CD8-positive, alpha-beta memory T cell (primary cell): ENCODE data around the gene ITGB7. TPM values are rescaled to one million over a fixed set of nuclear protein-coding genes. Genes with fewer than 3 reads are reported as not detected.
A peak's percentile ranks its signal among the peaks of the same experiment; 100 is the strongest.

Experiments used
- CTCF ChIA-PET: fragments of 350-600 bp; sonication (Branson Sonifier 250); formaldehyde crosslinking; loops from one replicate; lab custom pipeline; 2021; ENCODE audit warnings: antibody characterized with exemption; lab: Charles Lee
- POLR2A ChIA-PET: fragments of 350-600 bp; sonication (Branson Sonifier 250); formaldehyde crosslinking; loops from one replicate; lab custom pipeline; 2021; ENCODE audit warnings: antibody characterized with exemption; lab: Charles Lee
- DNase-seq, 5 donors: peaks; one replicate each; pipeline versions ENCODE4 v3.0.0 to v3.0.0-alpha.2; 2020 to 2022; ENCODE audit warnings: mixed read lengths in 1 of 5
- H3K27ac ChIP-seq: one replicate; pipeline ENCODE4 v1.7.0; 2013; ENCODE audit warnings: low read depth, mild to moderate bottlenecking, low read length, moderate library complexity
- H3K27me3 ChIP-seq: 2 replicates; pipeline ENCODE4 v1.7.0; 2013; ENCODE audit warnings: low read length, mild to moderate bottlenecking; ENCODE audit not compliant: insufficient read depth, poor library complexity, severe bottlenecking
- H3K36me3 ChIP-seq: 2 replicates; pipeline ENCODE4 v1.7.0; 2013; ENCODE audit warnings: mild to moderate bottlenecking, low read length, moderate library complexity; ENCODE audit not compliant: insufficient read depth
- H3K4me1 ChIP-seq: 2 replicates; pipeline ENCODE4 v1.7.0; 2013; ENCODE audit warnings: mild to moderate bottlenecking, low read length, moderate library complexity; ENCODE audit not compliant: insufficient read depth
- H3K4me3 ChIP-seq: 2 replicates; pipeline ENCODE4 v1.7.0; 2013; ENCODE audit warnings: mild to moderate bottlenecking, low read length
- H3K9me3 ChIP-seq: 2 replicates; pipeline ENCODE4 v1.7.0; 2013; ENCODE audit warnings: mild to moderate bottlenecking, low read length
- H3K27ac Mint-ChIP-seq, 8 donors: one replicate each; pipeline ENCODE4 v1.8.0; 2020 to 2021; ENCODE audit warnings: mixed read lengths in 8 of 8, mild to moderate bottlenecking in 6 of 8, inconsistent platforms in 3 of 8, moderate library complexity in 3 of 8
- H3K27me3 Mint-ChIP-seq, 2 donors: one replicate each; pipeline ENCODE4 v1.8.0; 2020 to 2021; ENCODE audit warnings: mixed read lengths in 2 of 2, mild to moderate bottlenecking in 1 of 2, moderate library complexity in 1 of 2
- H3K36me3 Mint-ChIP-seq, 3 donors: one replicate each; pipeline ENCODE4 v1.8.0; 2020 to 2021; ENCODE audit warnings: mixed read lengths in 3 of 3, inconsistent platforms in 1 of 3, mild to moderate bottlenecking in 1 of 3
- H3K4me1 Mint-ChIP-seq, 3 donors: one replicate each; pipeline ENCODE4 v1.8.0; 2020 to 2021; ENCODE audit warnings: mixed read lengths in 3 of 3, inconsistent platforms in 1 of 3, mild to moderate bottlenecking in 1 of 3
- H3K4me3 Mint-ChIP-seq, 7 donors: one replicate each; pipeline ENCODE4 v1.8.0; 2020 to 2021; ENCODE audit warnings: mixed read lengths in 7 of 7, mild to moderate bottlenecking in 6 of 7, moderate library complexity in 4 of 7, inconsistent platforms in 2 of 7
- H3K9me3 Mint-ChIP-seq, 5 donors: one replicate each; pipeline ENCODE4 v1.8.0; 2020 to 2022; ENCODE audit warnings: mixed read lengths in 5 of 5, mild to moderate bottlenecking in 3 of 5, moderate library complexity in 2 of 5, inconsistent platforms in 1 of 5
- polyA plus RNA-seq: library from polyadenylated mRNA; unstranded; fragments of 300-500 nt; fragmentation: Illumina TruSeq; gene quantifications from one replicate; pipeline ENCODE4 v1.2.3, GENCODE V29; 2021
- total RNA-seq, 2 experiments: library from RNA; stranded (reverse); gene quantifications; one replicate each; pipeline ENCODE4 v1.2.3, GENCODE V29; 2021

Gene ITGB7
- total and polyA plus RNA-seq, 3 experiments from 2014 or later, result 292 to 339 (median 339) TPM

DNA sequence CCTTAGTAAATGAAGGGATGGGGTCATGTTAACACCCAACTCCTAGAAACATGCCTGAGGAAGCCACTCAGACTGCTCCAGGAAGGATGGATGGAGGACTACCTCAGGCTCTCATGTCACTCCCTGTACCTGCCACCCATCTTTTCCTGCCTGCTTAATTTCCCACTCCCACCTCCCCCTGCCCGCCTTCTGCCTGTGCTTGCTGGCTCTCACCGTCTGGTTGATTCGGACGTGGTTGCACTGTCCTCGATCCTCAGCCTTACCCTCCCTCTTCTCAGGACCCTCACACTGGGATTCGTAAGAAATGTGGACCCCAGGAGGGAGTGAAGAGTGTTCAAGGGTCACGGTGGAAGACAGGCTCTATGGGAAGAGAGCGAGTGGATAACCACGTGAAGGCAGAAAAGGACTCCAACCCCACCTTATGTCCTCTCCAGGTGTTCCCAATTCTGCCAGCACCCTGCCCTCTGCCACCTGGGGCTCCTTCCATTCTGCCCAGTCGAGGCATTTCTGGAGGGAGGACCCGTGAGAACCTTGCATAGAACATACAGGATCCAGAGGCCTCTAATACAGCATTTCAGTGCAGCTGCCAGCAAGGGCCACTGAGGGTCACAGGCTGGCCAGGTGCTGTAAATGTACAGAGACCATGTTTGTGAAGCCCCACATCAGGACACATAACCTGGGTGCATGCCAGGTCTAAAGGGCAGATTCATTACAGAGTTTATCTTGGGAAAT, 12.9 kb downstream of the ITGB7 start:
- peaks cover 8 to 91% (median 27%) of the 10 kb centered on the region in 3 donors for H3K36me3 Mint-ChIP-seq
- DNase-seq, result no peak
- no peaks in the 10 kb centered on the region for H3K27me3 Mint-ChIP-seq
- Histone ChIP-seq H3K27ac (no peak overlapping the region), H3K4me1 (peaks cover 25% of the 10 kb centered on the region), H3K27me3 (no peaks in the 10 kb centered on the region), H3K4me3 (no peak overlapping the region), H3K36me3 (peaks cover 67% of the 10 kb centered on the region), H3K9me3 (no peaks in the 10 kb centered on the region)
- ChIA-PET CTCF (interaction anchor here (0.8 to 1.7 kb wide), 2 partner anchors 19 to 34 kb away, joined by 3 to 6 read pairs; no protein-coding TSS in a partner anchor), POLR2A (interaction anchor here (0.5 to 0.7 kb wide), 2 partner anchors 115 to 1584 kb away, joined by 3 to 4 read pairs; partner anchors contain the start of gene SPRYD3)
- H3K27ac Mint-ChIP-seq, result peak overlapping the region in 7 of 8 donors; percentile 54 to 80 (median 74)
- H3K4me3 Mint-ChIP-seq, result no peak overlapping the region
- H3K9me3 Mint-ChIP-seq, result no peaks in the 10 kb centered on the region
- H3K4me1 Mint-ChIP-seq, result peaks cover 29 to 40% (median 30%) of the 10 kb centered on the region in 3 donors

DNA sequence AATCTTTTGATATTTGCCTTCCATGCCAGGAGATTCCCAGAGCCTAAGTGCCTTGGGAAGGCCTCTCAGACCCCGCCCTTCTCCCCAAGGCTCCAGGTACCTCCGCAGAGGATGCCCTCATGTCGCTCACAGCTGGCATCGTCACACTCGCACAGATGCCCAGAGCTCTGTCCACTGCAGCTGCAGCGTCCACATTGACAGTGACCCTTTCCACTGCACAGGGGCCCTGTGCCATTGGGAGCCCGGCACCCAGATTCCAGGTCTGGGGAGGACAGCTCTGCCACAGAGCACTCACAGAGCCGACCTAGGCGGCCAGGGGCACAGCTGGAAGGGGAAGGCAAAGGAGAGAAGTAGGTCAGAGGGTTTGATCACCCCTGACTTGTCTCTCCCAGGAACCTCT, 14.0 kb downstream of the ITGB7 start:
- DNase-seq, result no peak
- H3K27ac Mint-ChIP-seq, result peak overlapping the region in 2 of 8 donors; percentile 38 to 86
- ChIA-PET CTCF (interaction anchor here (0.8 kb wide), 1 partner anchor 34 kb away, joined by 3 read pairs; no protein-coding TSS in a partner anchor), POLR2A (interaction anchor here (0.6 to 1.1 kb wide), 2 partner anchors 9 to 10 kb away, joined by 3 to 6 read pairs; no protein-coding TSS in a partner anchor)
- peaks cover 17 to 33% (median 21%) of the 10 kb centered on the region in 3 donors for H3K4me1 Mint-ChIP-seq
- no peaks in the 10 kb centered on the region for H3K27me3 Mint-ChIP-seq
- Histone ChIP-seq H3K27ac (no peak overlapping the region), H3K27me3 (no peaks in the 10 kb centered on the region), H3K4me3 (no peak overlapping the region), H3K36me3 (peaks cover 71% of the 10 kb centered on the region), H3K9me3 (no peaks in the 10 kb centered on the region), H3K4me1 (peaks cover 14% of the 10 kb centered on the region)
- H3K9me3 Mint-ChIP-seq, result no peaks in the 10 kb centered on the region
- peaks cover 8 to 92% (median 23%) of the 10 kb centered on the region in 3 donors for H3K36me3 Mint-ChIP-seq
- H3K4me3 Mint-ChIP-seq, result no peak overlapping the region

DNA sequence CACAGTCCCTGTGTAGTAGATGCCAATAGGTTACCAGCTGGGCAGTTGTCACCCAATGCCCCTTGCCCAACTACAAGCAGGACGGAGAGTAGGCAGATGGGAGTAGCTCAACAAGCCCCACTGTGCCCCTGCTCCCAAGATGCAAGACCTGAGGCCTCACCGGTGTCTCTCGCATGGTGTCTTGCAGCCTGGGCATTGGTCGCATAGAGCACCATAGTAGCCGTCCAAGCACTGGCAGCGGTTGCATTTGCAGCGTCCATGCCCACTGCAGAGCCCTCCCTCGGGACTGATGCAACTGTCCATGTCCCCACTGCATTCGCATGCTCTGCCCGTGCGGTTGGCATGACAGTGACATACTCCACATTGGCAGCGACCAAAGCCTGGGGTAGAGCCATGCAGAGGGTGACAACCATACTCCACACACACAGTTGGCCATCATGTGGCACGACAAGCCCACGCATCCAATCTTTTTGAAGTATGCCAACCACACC, 14.5 kb downstream of the ITGB7 start:
- peaks cover 8 to 94% (median 22%) of the 10 kb centered on the region in 3 donors for H3K36me3 Mint-ChIP-seq
- no peak overlapping the region for H3K27ac ChIP-seq
- H3K27me3 ChIP-seq, result no peaks in the 10 kb centered on the region
- no peaks in the 10 kb centered on the region for H3K27me3 Mint-ChIP-seq
- no peak for DNase-seq
- peaks cover 76% of the 10 kb centered on the region for H3K36me3 ChIP-seq
- no peaks in the 10 kb centered on the region for H3K9me3 Mint-ChIP-seq
- H3K4me1 ChIP-seq, result peaks cover 9% of the 10 kb centered on the region
- H3K4me1 Mint-ChIP-seq, result peaks cover 15 to 33% (median 19%) of the 10 kb centered on the region in 3 donors
- no peak overlapping the region for H3K4me3 Mint-ChIP-seq
- no peaks in the 10 kb centered on the region for H3K9me3 ChIP-seq
- no peak overlapping the region for H3K4me3 ChIP-seq
- POLR2A ChIA-PET, result interaction anchor here (0.6 to 1.2 kb wide), 3 partner anchors 8 to 10 kb away, joined by 3 to 6 read pairs (median 4); no protein-coding TSS in a partner anchor
- CTCF ChIA-PET, result interaction anchor here (6.5 kb wide), 1 partner anchor 33 kb away, joined by 43 read pairs; no protein-coding TSS in a partner anchor
- H3K27ac Mint-ChIP-seq, result no peak overlapping the region

DNA sequence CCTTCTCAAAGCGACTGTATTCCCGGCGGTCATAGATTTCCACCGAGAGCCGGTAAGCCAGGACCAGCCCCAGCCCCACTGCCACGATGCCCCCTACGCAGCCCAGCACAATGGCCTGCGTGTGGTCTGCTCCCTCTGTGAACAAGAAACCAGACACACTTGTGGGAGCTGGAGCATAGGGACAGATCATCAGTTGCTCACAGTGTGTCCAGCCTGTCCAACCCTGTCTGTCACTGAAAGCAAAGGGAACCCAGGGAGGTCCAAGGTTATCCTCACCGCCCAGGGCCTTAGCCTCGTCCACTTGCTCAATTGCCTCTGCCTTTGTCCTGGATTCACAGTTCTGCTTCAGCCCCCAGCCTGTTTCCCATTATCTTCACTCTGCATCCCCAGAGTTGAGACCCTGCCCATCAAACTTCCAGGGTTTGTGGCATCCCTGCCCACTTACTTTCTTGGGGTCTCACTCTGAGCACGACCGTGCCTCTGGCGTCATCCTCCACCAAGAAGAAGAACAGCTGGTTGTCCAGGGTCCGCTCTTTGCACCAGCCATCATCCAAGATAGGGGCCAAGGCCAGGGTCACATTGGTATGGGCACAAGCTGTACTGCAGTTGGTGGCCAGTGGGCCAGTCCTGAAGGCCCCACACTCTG, 15.0 kb downstream of the ITGB7 start:
- H3K4me3 Mint-ChIP-seq, result no peak overlapping the region
- peaks cover 76% of the 10 kb centered on the region for H3K36me3 ChIP-seq
- H3K4me1 Mint-ChIP-seq, result peaks cover 11 to 31% (median 16%) of the 10 kb centered on the region in 3 donors
- H3K36me3 Mint-ChIP-seq, result peaks cover 8 to 95% (median 21%) of the 10 kb centered on the region in 3 donors
- DNase-seq, result no peak
- no peaks in the 10 kb centered on the region for H3K9me3 Mint-ChIP-seq
- no peaks in the 10 kb centered on the region for H3K27me3 ChIP-seq
- no peaks in the 10 kb centered on the region for H3K9me3 ChIP-seq
- H3K27ac Mint-ChIP-seq, result peak overlapping the region in 1 of 8 donors; percentile 86
- ChIA-PET POLR2A (interaction anchor here (0.6 to 1.2 kb wide), 3 partner anchors 8 to 28 kb away, joined by 4 to 6 read pairs (median 4); no protein-coding TSS in a partner anchor), CTCF (interaction anchor here (1.8 to 6.5 kb wide), 2 partner anchors 12 to 32 kb away, joined by 12 to 43 read pairs; partner anchors contain the start of genes CSAD and ZNF740)
- no peak overlapping the region for H3K27ac ChIP-seq
- H3K4me3 ChIP-seq, result no peak overlapping the region
- peaks cover 4% of the 10 kb centered on the region for H3K4me1 ChIP-seq
- H3K27me3 Mint-ChIP-seq, result no peaks in the 10 kb centered on the region

DNA sequence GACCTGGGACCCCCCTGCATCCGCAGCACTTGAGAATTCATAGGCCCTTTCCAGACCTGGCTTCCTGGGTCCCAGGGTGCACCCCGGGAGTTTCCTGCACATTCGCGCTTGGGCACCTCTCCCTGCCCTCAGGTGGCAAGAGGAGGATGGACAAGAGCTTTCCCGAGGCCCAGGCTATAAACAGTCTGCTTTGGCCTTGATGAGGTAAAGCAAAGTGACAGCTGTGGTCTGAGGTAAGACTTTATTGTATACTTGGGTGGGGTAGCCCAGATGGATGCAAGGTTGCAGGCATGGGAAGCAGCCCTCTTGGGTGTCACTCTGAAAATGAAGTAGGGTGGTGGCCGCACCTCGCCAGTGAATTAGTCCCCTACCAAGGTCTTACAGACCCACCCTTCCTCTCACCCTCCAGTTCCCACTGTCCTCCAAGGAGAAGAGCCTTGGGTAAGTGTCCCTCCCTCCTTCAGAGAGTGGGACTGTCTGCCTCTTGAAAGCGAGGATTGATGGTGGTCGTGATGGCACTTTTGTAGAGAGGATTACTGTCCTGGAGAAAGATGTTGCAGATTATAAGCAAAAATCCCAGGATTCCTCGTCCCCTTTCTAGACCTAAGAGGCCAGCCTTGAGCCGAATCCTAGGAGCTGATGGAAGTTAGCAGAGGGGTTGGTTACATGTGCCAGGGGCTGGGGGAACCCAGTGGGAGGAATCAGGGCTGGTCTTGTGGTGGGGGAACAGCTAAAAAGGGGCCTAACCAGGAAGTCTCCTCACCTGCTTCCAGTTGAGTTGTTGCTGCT, 15.8 kb downstream of the ITGB7 start:
- no peak overlapping the region for H3K4me3 Mint-ChIP-seq
- no peak for DNase-seq

DNA sequence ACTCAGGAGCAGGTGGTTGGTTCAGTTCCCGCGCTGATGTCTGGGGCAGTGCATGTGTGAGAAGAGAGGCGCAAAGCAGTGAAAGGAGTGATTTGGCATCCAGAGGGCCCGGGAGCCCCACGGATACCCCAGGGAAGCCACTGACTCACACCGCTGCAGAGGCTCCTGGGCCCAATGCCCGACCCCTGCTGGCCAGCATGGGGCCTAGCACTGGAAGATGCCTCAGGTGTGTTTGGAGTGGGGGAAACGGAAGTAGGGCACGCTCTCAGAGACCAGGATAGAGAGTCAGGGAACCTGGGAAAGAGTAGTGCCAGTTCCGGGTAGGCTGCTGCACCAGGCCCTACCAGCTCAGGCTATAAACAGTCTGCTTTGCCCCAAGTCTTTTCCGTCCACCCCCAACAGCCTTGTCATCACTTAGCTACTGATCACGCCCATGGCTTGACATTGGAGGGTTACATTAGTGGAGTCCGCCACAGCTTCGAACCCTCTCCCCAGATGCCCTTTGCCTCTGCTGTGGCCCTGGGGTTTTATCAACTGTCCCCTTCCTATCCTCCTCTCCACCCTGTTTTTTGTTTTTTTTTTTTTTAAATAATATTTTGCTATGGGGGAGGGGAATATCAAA, 16.8 kb downstream of the ITGB7 start:
- Histone ChIP-seq H3K4me3 (no peak overlapping the region), H3K27me3 (no peaks in the 10 kb centered on the region), H3K27ac (no peak overlapping the region), H3K4me1 (no peaks in the 10 kb centered on the region), H3K36me3 (peaks cover 76% of the 10 kb centered on the region), H3K9me3 (no peaks in the 10 kb centered on the region)
- H3K9me3 Mint-ChIP-seq, result no peaks in the 10 kb centered on the region
- H3K4me1 Mint-ChIP-seq, result peaks cover 12 to 35% (median 13%) of the 10 kb centered on the region in 3 donors
- H3K27me3 Mint-ChIP-seq, result no peaks in the 10 kb centered on the region
- ChIA-PET POLR2A (interaction anchor here (1.0 to 2.4 kb wide), 4 partner anchors 9 to 110 kb away, joined by 3 to 16 read pairs (median 5); partner anchors contain the start of genes CSAD and ZNF740), CTCF (interaction anchor here (0.7 to 6.5 kb wide), 10 partner anchors 10 to 131 kb away, joined by 3 to 43 read pairs (median 3); partner anchors contain the start of genes AAAS, CSAD and ZNF740)
- H3K27ac Mint-ChIP-seq, result peak overlapping the region; percentile 9 to 89 (median 70)
- DNase-seq, result peak; percentile 33 to 67 (median 40)
- H3K4me3 Mint-ChIP-seq, result no peak overlapping the region
- H3K36me3 Mint-ChIP-seq, result peaks cover 0 to 95% (median 25%) of the 10 kb centered on the region in 3 donors

More for the DNA sequence above, 15.8 kb downstream of the ITGB7 start:
- no peak overlapping the region for H3K4me3 ChIP-seq
- H3K4me1 Mint-ChIP-seq, result peaks cover 8 to 31% (median 13%) of the 10 kb centered on the region in 3 donors
- no peak overlapping the region for H3K27ac ChIP-seq
- peak overlapping the region in 3 of 8 donors; percentile 47 to 81 (median 68) for H3K27ac Mint-ChIP-seq
- no peaks in the 10 kb centered on the region for H3K27me3 ChIP-seq
- peaks cover 2 to 95% (median 22%) of the 10 kb centered on the region in 3 donors for H3K36me3 Mint-ChIP-seq
- ChIA-PET CTCF (interaction anchor here (0.9 to 6.5 kb wide), 5 partner anchors 11 to 107 kb away, joined by 3 to 43 read pairs (median 3); partner anchors contain the start of genes CSAD and ZNF740), POLR2A (interaction anchor here (0.6 to 1.2 kb wide), 2 partner anchors 9 to 29 kb away, joined by 4 read pairs; no protein-coding TSS in a partner anchor)
- peaks cover 76% of the 10 kb centered on the region for H3K36me3 ChIP-seq
- H3K4me1 ChIP-seq, result no peaks in the 10 kb centered on the region
- no peaks in the 10 kb centered on the region for H3K9me3 ChIP-seq
- no peaks in the 10 kb centered on the region for H3K9me3 Mint-ChIP-seq
- H3K27me3 Mint-ChIP-seq, result no peaks in the 10 kb centered on the region
